GM12878 (cell line): ENCODE results near the gene MIEF1. TPM values are rescaled to one million over a fixed set of nuclear protein-coding genes. Genes with fewer than 3 reads are reported as not detected.

Source experiments
- ATF3 ChIP-seq: IDR thresholded peaks from 2 replicates; pipeline ENCODE4 v1.6.1; 2011; ENCODE audit warnings: low read depth, mild to moderate bottlenecking, low read length, moderate library complexity, borderline replicate concordance; ENCODE audit errors: extremely low read depth
- BHLHE40 ChIP-seq, 2 experiments: fragments of 450-650 bp in 1 of 2; IDR thresholded peaks; 2 replicates each; pipeline ENCODE4 v1.6.1; 2011 to 2017; ENCODE audit warnings: low read depth in 2 of 2, borderline replicate concordance in 1 of 2, improper control_type of control experiment in 1 of 2, low read length in 1 of 2, mild to moderate bottlenecking in 1 of 2
- CUX1 ChIP-seq: IDR thresholded peaks from 2 replicates; pipeline ENCODE4 v1.6.1; 2012; ENCODE audit warnings: improper control_type of control experiment, low read depth, low read length; ENCODE audit not compliant: insufficient replicate concordance
- JUNB ChIP-seq: IDR thresholded peaks from 2 replicates; pipeline ENCODE4 v1.6.1; 2016; ENCODE audit warnings: antibody characterized with exemption, mild to moderate bottlenecking
- LARP7 ChIP-seq: fragments of 450-650 bp; IDR thresholded peaks from 2 replicates; pipeline ENCODE4 v1.6.1; 2017; ENCODE audit warnings: mild to moderate bottlenecking
- MYC ChIP-seq: IDR thresholded peaks from 2 replicates; pipeline ENCODE4 v1.6.1; 2011; ENCODE audit warnings: mild to moderate bottlenecking, low read length, moderate library complexity, inconsistent platforms; ENCODE audit not compliant: insufficient read depth, insufficient replicate concordance, insufficient read length, severe bottlenecking
- POLR2AphosphoS2 ChIP-seq: IDR thresholded peaks from 2 replicates; pipeline ENCODE4 v1.6.1; 2011; ENCODE audit warnings: low read depth, mild to moderate bottlenecking, low read length, improper control_type of control experiment, moderate library complexity
- RFX5 ChIP-seq: IDR thresholded peaks from 2 replicates; pipeline ENCODE4 v1.6.1; 2011; ENCODE audit warnings: low read depth, low read length, improper control_type of control experiment
- SMAD1 ChIP-seq: fragments of 450-650 bp; IDR thresholded peaks from 2 replicates; pipeline ENCODE4 v1.6.1; 2018; ENCODE audit warnings: mild to moderate bottlenecking, low read depth; ENCODE audit not compliant: partially characterized antibody
- SMAD5 ChIP-seq: IDR thresholded peaks from 2 replicates; pipeline ENCODE4 v1.6.1; 2016; ENCODE audit warnings: antibody characterized with exemption, low read depth
- SPI1 ChIP-seq: IDR thresholded peaks from 2 replicates; pipeline ENCODE4 v1.6.1; 2011; ENCODE audit warnings: low read depth, mild to moderate bottlenecking, low read length, moderate library complexity, borderline replicate concordance; ENCODE audit not compliant: insufficient read depth
- SUZ12 ChIP-seq: fragments of 200-600 bp; sonication (generic); IDR thresholded peaks from one replicate; pipeline ENCODE4 v1.6.1; 2018; ENCODE audit warnings: antibody characterized with exemption, mild to moderate bottlenecking; ENCODE audit not compliant: unreplicated experiment
- polyA plus RNA-seq, 11 experiments: library from polyadenylated mRNA; depleted of rRNA in 4 of 11; unstranded in 6 of 11; stranded (reverse) in 5 of 11; fragments of >200 nt; fragmentation: Nextera tagmentation in 4 of 11; fragmentation: Illumina TruSeq in 1 of 11; extraction: Ambion mirVana in 4 of 11; extraction: Trizol in 1 of 11; gene quantifications; 1 replicate in 1 of 11; 2 replicates in 10 of 11; pipeline versions ENCODE4 v1.2.1 to v1.2.3, GENCODE V29; 2011 to 2016; ENCODE audit warnings: inconsistent platforms in 2 of 11, missing spikeins in 2 of 11, low read depth in 1 of 11
- total RNA-seq, 4 experiments: library from RNA; depleted of rRNA in 3 of 4; stranded (reverse); fragments of >200 nt in 3 of 4; fragmentation: Illumina TruSeq in 1 of 4; extraction: Trizol in 1 of 4; gene quantifications; 2 replicates each; pipeline versions ENCODE4 v1.2.1 to v1.2.3, GENCODE V29; 2013 to 2021
- TF ChIP-seq, protein P1 (sequence below): fragments of 450-650 bp; formaldehyde crosslinking; IDR thresholded peaks from 2 replicates; pipeline ENCODE4 v1.4.0; 2022; ENCODE audit warnings: mild to moderate bottlenecking, moderate library complexity
- TF ChIP-seq, protein P2 (sequence below): fragments of 450-650 bp; conservative IDR thresholded peaks from 2 replicates; pipeline ENCODE4 v1.6.1; 2017; ENCODE audit warnings: mild to moderate bottlenecking, moderate library complexity

MIEF1 gene
- total and polyA plus RNA-seq, 10 of the 15 experiments (the other 5 are each of a cell fraction or from before 2014, with no cell fraction given), result 12.4 to 52.3 (median 29.3) TPM

GRCh38 chr22:39520226-39521105 is 18.4 kb downstream of the MIEF1 start, which contains the start of gene ATF4 (continued):
- TF ChIP-seq RFX5 (no peak), LARP7 (peak; percentile 99), SUZ12 (no peak), CUX1 (no peak), BHLHE40 (IDR thresholded peaks at IDR 0.05; ENCODE audit: borderline replicate concordance in 1 of 2, low read depth in 2 of 2, low read length in 1 of 2) (peak; percentile 57 to 81), JUNB (no peak; the same call in 1 of the 2 replicates), POLR2AphosphoS2 (peak; percentile 97), SMAD5 (peak; percentile 99), SPI1 (no peak), SMAD1 (peak; percentile 98), ATF3 (peak; percentile 79; the same call in 1 of the 2 replicates), MYC (no peak)
- TF ChIP-seq, protein P1, sequence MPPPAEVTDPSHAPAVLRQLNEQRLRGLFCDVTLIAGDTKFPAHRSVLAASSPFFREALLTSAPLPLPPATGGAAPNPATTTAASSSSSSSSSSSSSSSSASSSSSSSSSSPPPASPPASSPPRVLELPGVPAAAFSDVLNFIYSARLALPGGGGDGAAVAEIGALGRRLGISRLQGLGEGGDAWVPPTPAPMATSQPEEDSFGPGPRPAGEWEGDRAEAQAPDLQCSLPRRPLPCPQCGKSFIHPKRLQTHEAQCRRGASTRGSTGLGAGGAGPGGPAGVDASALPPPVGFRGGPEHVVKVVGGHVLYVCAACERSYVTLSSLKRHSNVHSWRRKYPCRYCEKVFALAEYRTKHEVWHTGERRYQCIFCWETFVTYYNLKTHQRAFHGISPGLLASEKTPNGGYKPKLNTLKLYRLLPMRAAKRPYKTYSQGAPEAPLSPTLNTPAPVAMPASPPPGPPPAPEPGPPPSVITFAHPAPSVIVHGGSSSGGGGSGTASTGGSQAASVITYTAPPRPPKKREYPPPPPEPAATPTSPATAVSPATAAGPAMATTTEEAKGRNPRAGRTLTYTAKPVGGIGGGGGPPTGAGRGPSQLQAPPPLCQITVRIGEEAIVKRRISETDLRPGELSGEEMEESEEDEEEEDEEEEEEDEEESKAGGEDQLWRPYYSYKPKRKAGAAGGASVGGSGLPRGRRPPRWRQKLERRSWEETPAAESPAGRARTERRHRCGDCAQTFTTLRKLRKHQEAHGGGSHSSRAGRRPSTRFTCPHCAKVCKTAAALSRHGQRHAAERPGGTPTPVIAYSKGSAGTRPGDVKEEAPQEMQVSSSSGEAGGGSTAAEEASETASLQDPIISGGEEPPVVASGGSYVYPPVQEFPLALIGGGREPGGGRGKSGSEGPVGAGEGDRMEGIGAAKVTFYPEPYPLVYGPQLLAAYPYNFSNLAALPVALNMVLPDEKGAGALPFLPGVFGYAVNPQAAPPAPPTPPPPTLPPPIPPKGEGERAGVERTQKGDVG (CRISPR knock-in tag), result no peak; the same call in 1 of the 2 replicates
- TF ChIP-seq, protein P2, sequence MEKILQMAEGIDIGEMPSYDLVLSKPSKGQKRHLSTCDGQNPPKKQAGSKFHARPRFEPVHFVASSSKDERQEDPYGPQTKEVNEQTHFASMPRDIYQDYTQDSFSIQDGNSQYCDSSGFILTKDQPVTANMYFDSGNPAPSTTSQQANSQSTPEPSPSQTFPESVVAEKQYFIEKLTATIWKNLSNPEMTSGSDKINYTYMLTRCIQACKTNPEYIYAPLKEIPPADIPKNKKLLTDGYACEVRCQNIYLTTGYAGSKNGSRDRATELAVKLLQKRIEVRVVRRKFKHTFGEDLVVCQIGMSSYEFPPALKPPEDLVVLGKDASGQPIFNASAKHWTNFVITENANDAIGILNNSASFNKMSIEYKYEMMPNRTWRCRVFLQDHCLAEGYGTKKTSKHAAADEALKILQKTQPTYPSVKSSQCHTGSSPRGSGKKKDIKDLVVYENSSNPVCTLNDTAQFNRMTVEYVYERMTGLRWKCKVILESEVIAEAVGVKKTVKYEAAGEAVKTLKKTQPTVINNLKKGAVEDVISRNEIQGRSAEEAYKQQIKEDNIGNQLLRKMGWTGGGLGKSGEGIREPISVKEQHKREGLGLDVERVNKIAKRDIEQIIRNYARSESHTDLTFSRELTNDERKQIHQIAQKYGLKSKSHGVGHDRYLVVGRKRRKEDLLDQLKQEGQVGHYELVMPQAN, result peak; percentile 96
